Sigmoid colon (tissue), 3 donors: ENCODE measurements around the gene ANKH.
"Not testable (repeated sequence)": the region's sequence is repeated elsewhere in the genome, so short reads cannot be mapped to it uniquely, and the experiment has no call there.

Experiments
- CTCF ChIP-seq, 4 experiments: fragments of 450-650 bp in 3 of 4; fragments of 200-600 bp in 1 of 4; IDR thresholded peaks; one replicate each; pipeline ENCODE4 v1.5.1; 2016 to 2019; ENCODE audit warnings: antibody characterized with exemption in 4 of 4, mild to moderate bottlenecking in 3 of 4, moderate library complexity in 2 of 4
- POLR2A ChIP-seq, 2 donors: fragments of 450-650 bp; IDR thresholded peaks; one replicate each; pipeline ENCODE4 v1.6.1; 2016; ENCODE audit warnings: antibody characterized with exemption in 2 of 2, mild to moderate bottlenecking in 2 of 2, moderate library complexity in 2 of 2

- TF ChIP-seq POLR2A, CTCF (IDR thresholded peaks at IDR 0.05): not testable (repeated sequence)
Observed at GRCh38 chr5:14848942-14849341, 22.6 kb downstream of the ANKH start.
